ENCODE results near the gene FASN.

Gene FASN

GRCh38 chr17:82117139-82118090 lies 19.4 kb upstream of the FASN start:
- DNase-seq: no peak

- DNase-seq: no peak
Observed at GRCh38 chr17:82116246-82116645, 18.2 kb upstream of the FASN start.

- DNase-seq: no peak
Observed at GRCh38 chr17:82114872-82115271, 16.8 kb upstream of the FASN start.

- no peak for DNase-seq
Observed at GRCh38 chr17:82114447-82114846, 16.4 kb upstream of the FASN start.

GRCh38 chr17:82113941-82114340 lies 15.9 kb upstream of the FASN start:
- DNase-seq: no peak

- no peak for DNase-seq
Observed at GRCh38 chr17:82113422-82113821, 15.4 kb upstream of the FASN start.

GRCh38 chr17:82112914-82113311 lies 14.9 kb upstream of the FASN start:
- no peak for DNase-seq

- DNase-seq: no peak
Observed at GRCh38 chr17:82112181-82112913, 14.3 kb upstream of the FASN start.

GRCh38 chr17:82110298-82110697 lies 12.3 kb upstream of the FASN start:
- DNase-seq: no peak

GRCh38 chr17:82108961-82109475 lies 11.0 kb upstream of the FASN start:
- DNase-seq: no peak

GRCh38 chr17:82108496-82108945 lies 10.5 kb upstream of the FASN start:
- DNase-seq: no peak

GRCh38 chr17:82108038-82108437 lies 10.0 kb upstream of the FASN start:
- no peak for DNase-seq

- no peak for DNase-seq
Observed at GRCh38 chr17:82107341-82107860, 9.4 kb upstream of the FASN start.

GRCh38 chr17:82106688-82107305 lies 8.8 kb upstream of the FASN start:
- DNase-seq: no peak

GRCh38 chr17:82105882-82106687 lies 8.0 kb upstream of the FASN start:
- peak; percentile 24 for DNase-seq

GRCh38 chr17:82105417-82105881 lies 7.4 kb upstream of the FASN start:
- DNase-seq: no peak

GRCh38 chr17:82104797-82105416 lies 6.9 kb upstream of the FASN start:
- DNase-seq: no peak

- no peak for DNase-seq
Observed at GRCh38 chr17:82103553-82104451, 5.8 kb upstream of the FASN start.

- DNase-seq: no peak
Observed at GRCh38 chr17:82101767-82102679, 4.0 kb upstream of the FASN start.

All from NCI-H1694 (cell line).